MV-4-11 (cell line): ENCODE measurements around the gene MYL5.
"Not testable (repeated sequence)": the region's sequence is repeated elsewhere in the genome, so short reads cannot be mapped to it uniquely, and the experiment has no call there.

Source experiments
- DNase-seq: peaks from one replicate; lab custom pipeline; 2025; lab: John Stamatoyannopoulos, UW

MYL5 gene

GRCh38 chr4:729336-730315 lies 55.3 kb downstream of the MYL5 start:
- no peak for DNase-seq

DNA sequence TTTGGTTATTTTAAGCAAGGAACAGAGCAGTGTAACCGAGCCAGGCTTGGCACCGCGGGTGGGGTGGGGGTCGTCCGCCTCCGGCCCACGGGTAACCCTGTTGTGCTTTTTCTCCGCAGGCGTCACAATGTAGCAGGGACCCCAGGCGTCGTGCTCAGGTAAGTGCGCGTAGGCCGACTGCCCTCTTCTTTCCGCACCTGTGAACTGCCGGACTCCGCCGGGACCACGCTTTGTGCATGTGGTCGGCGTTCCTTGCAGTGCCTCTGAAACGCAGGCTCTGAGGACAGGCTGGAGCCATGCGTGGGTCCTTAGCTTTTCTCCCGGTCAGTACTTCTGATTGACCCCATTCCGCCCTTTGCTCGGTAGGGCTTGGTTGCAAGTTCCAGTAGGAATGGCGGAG lies 56.2 kb downstream of the MYL5 start:
- no peak for DNase-seq

DNA sequence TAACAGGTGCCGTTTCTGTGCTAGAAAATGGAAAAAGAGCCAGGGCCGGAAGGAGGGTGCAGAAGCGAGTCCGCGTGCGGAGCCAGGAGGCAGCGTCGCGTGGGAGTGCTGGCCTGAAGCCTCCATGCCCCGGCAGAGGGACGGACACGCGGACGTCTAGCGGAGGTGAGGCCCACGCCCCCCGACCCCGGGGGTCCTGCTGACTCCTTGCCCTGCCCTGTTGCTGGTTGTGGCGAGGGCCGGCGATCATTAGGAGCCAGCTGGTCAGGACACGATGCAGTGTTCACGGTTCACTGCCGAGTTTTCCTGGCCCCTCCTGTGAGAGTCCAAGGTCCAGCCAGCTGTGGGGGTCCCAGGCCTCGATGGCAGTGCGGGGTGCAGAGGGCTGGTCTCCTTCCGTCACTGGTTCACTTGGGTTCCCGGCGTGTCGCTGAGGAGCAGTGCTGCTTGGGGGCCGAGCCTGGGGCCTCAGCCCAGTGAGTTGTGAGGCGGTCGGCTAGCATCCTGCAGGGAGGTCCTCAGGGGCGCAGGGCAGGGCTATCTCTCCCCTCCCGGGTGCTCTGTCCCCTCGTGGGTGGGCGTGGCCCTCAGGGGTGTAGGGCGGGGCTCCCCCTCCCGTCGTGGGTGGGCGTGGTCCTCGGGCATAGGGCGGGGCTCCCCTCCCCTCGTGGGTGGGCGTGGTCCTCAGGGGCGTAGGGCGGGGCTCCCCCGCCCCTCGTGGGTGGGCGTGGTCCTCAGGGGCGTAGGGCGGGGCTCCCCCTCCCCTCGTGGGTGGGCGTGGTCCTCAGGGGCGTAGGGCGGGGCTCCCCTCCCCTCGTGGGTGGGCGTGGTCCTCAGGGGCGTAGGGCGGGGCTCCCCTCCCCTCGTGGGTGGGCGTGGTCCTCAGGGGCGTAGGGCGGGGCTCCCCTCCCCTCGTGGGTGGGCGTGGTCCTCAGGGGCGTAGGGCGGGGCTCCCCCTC lies 56.9 kb downstream of the MYL5 start:
- not testable (repeated sequence) for DNase-seq
